GM18505 (cell line): Measurements from ENCODE around the gene DNMT3L.
A peak's percentile ranks its signal among the peaks of the same experiment; 100 is the strongest.
"Not testable (repeated sequence)": the region's sequence is repeated elsewhere in the genome, so short reads cannot be mapped to it uniquely, and the experiment has no call there.

Source experiments
- ATAC-seq: cut with Tn5 transposase; IDR thresholded peaks from one replicate; pipeline ENCODE4 v1.9.1; 2021; ENCODE audit not compliant: unreplicated experiment
- POLR2A ChIP-seq: IDR thresholded peaks from 4 replicates; pipeline ENCODE4 v1.6.1; 2011; ENCODE audit warnings: borderline replicate concordance; ENCODE audit not compliant: insufficient read depth, insufficient read length; ENCODE audit errors: extremely low read depth

DNMT3L gene

DNA sequence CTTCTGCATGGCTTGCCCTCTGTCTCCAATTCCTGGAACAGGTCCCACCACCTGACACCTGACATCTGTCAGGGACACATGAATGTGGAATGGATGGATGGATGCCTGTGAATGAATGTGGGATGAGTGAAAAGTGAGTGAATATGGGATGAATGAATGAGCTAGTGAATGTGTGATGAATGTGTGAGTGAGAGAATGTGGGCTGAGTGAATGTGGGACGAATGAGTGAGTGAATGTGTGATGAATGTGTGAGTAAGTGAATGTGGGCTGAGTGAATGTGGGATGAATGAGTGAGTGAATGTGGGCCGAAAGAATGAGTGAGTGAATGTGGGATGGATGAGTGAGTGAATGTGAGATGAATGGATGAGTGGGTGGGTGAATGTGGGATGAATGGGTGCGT lies 50.1 kb downstream of the DNMT3L start:
- not testable (repeated sequence) for ATAC-seq

DNA sequence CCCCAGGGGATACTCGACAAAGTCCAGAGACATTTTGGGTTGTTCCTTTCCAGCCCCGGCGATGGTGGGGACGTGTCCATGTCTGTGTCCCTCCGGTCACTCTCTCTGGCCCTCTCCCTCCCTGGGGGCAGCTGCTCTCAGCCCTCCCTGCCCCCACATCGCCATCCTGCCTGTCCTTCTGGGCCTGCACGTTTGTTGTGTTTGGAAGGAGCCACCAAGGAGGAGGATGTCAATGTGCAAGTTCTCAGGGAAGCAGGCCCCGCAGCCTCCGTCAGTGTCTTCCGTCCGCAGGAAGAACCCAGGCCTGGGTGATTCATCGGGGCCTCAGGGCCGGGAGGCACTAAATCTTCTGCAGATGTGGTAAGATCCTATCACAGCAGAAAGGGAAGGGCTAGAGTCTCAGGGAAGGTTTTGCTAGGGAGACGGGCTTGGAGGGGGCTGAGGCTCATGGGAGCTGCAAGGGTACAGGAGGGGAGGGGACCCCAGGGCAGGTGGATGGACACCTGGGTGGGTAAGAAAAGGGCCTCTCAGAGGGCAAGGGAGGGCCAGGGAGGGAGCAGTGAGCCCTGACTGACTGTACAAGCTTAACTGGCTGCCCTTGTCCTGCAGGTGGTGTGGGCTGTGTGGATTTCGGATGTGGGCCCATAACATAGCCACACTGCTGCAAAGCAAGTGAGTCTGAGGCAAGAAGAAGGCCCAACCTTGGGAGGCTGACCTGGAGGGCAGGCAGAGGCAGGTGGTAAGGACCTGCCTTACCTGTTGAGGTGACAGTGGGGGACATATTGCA lies 53.6 kb downstream of the DNMT3L start:
- not testable (repeated sequence) for ATAC-seq

GRCh38 chr21:44206698-44207676 lies 54.7 kb downstream of the DNMT3L start:
- peak; percentile 54 for ATAC-seq

- not testable (repeated sequence) for ATAC-seq
These were observed 55.5 kb downstream of the DNMT3L start for GRCh38 chr21:44206187-44206586.

DNA sequence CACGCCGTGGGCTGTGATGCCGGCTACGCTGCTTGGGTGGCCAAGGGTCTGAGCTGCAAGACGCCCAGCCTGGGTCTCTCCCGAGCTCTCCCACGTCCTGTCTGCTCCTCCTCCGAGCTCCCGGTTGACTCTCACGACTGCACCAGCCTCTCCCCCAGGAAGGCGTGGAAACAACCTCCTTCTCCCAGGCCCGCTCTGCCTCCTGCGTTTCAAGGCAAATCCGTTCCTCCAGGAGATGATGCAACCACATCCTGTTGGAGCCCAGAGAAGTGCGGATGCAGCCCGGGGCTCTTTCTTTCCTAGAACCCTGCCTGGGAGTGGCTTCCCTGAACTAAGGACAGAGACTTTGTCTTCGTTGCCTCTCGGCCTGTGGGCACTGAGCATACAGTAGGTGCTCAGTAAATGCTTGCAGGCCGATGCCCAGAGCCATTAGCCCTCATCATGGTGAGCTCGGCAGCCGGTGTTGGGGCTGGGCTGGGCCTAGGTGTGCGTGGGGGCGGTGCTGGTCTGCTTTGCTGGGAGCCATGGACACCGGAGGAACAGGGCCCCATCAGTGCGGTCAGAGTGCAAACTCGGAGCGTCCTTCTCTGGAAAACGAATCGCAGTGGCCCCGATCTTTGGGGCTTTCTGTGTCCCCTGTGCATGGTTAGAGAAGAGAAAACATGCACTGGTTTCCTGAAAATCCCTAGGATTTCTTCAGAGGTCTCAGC lies 59.0 kb downstream of the DNMT3L start:
- not testable (repeated sequence) for ATAC-seq

DNA sequence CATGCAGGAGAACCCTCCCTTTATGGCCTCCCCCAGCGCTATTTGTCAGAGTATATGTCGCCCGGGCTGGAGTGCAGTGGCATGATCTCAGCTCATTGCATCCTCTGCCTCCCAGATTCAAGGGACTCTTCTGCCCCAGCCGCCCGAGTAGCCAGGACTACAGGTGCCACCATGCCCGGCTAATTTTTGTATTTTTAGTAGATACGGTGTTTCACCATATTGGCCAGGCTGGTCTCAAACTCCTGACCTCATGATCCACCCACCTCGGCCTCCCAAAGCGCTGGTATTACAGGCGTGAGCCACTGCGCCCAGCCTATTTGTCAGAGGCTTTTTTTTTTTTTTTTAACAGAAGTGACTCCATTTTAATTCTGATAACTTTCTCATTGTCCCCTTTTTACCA lies 61.7 kb downstream of the DNMT3L start:
- not testable (repeated sequence) for ATAC-seq

DNA sequence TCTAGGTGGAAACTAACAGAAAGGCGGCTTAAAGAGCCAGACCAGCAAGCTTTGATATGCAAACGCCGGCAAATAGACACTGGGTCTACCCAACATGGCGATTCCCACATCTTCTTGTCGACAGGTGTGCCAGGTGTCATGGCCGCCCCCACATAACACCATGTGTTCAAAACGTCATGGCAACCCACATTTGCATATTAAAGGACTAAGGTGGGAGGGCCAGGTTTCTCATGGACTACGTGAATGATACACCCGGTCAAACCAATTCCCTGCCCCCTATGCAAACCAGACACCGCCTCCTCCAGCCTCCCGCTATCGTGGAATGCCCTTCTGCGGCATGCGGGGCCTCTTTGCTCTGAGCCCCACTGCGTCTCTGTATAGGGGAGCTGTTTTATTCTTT lies 62.2 kb downstream of the DNMT3L start:
- TF ChIP-seq POLR2A: no peak

GRCh38 chr21:44197156-44197516 lies 64.6 kb downstream of the DNMT3L start:
- not testable (repeated sequence) for ATAC-seq

More for the DNA sequence above, 62.2 kb downstream of the DNMT3L start:
- no peak for ATAC-seq
